OCI-LY3 (cell line): ENCODE results near the gene CHST4.

ENCODE experiments used
- EZH2phosphoT487 ChIP-seq: fragments of 200-600 bp; shearing (Covaris generic); IDR thresholded peaks from 2 replicates; pipeline ENCODE4 v1.6.1; 2018; ENCODE audit warnings: antibody characterized with exemption, mixed run types, low read depth
- TF ChIP-seq, protein P1 (sequence below): fragments of 200-600, 300-600 bp; sonication (generic); IDR thresholded peaks from 2 replicates; pipeline ENCODE4 v1.5.1; 2014; ENCODE audit warnings: antibody characterized with exemption, low read length, low read depth

GRCh38 chr16:71542377-71542776 lies 16.2 kb downstream of the CHST4 start:
- TF ChIP-seq, protein P1, sequence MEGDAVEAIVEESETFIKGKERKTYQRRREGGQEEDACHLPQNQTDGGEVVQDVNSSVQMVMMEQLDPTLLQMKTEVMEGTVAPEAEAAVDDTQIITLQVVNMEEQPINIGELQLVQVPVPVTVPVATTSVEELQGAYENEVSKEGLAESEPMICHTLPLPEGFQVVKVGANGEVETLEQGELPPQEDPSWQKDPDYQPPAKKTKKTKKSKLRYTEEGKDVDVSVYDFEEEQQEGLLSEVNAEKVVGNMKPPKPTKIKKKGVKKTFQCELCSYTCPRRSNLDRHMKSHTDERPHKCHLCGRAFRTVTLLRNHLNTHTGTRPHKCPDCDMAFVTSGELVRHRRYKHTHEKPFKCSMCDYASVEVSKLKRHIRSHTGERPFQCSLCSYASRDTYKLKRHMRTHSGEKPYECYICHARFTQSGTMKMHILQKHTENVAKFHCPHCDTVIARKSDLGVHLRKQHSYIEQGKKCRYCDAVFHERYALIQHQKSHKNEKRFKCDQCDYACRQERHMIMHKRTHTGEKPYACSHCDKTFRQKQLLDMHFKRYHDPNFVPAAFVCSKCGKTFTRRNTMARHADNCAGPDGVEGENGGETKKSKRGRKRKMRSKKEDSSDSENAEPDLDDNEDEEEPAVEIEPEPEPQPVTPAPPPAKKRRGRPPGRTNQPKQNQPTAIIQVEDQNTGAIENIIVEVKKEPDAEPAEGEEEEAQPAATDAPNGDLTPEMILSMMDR = peak; percentile 85
- TF ChIP-seq EZH2phosphoT487 = no peak
